SK-N-SH treated with all-trans-retinoic acid at 6 μM for 48 hours (cell line): ENCODE measurements around the gene CEP192.

Experiments
- ARNTL ChIP-seq: fragments of 450-650 bp; formaldehyde crosslinking; IDR thresholded peaks from 2 replicates; pipeline ENCODE4 v1.5.0; 2020; ENCODE audit warnings: low read depth, mild to moderate bottlenecking, moderate library complexity, borderline replicate concordance
- CSDC2 ChIP-seq: fragments of 250-450 bp; sonication (Bioruptor Pico); IDR thresholded peaks from 2 replicates; pipeline ENCODE4 v1.5.0; 2020; ENCODE audit warnings: mild to moderate bottlenecking, moderate library complexity
- OSR1 ChIP-seq: fragments of 250-450 bp; sonication (Bioruptor Pico); IDR thresholded peaks from 2 replicates; pipeline ENCODE4 v1.8.0; 2022; ENCODE audit warnings: moderate library complexity, mild to moderate bottlenecking, inconsistent platforms
- RARB ChIP-seq: fragments of 250-450 bp; sonication (Bioruptor Pico); IDR thresholded peaks from 2 replicates; pipeline ENCODE4 v1.8.0; 2021; ENCODE audit warnings: mild to moderate bottlenecking, moderate library complexity
- TOX ChIP-seq: fragments of 250-450 bp; sonication (Bioruptor Pico); IDR thresholded peaks from 2 replicates; pipeline ENCODE4 v1.8.0; 2021; ENCODE audit warnings: mild to moderate bottlenecking, moderate library complexity, borderline replicate concordance
- ZFP3 ChIP-seq: fragments of 250-450 bp; sonication (Bioruptor Pico); IDR thresholded peaks from 2 replicates; pipeline ENCODE4 v1.5.0; 2020; ENCODE audit warnings: mild to moderate bottlenecking, moderate library complexity
- ZFP30 ChIP-seq: fragments of 450-650 bp; formaldehyde crosslinking; IDR thresholded peaks from 2 replicates; pipeline ENCODE4 v1.5.0; 2022; ENCODE audit warnings: mild to moderate bottlenecking, moderate library complexity
- ZNF565 ChIP-seq: fragments of 450-650 bp; formaldehyde crosslinking; conservative IDR thresholded peaks from 2 replicates; pipeline ENCODE4 v1.5.0; 2020; ENCODE audit warnings: low read depth, mild to moderate bottlenecking, moderate library complexity
- ZNF8 ChIP-seq: fragments of 450-650 bp; formaldehyde crosslinking; IDR thresholded peaks from 2 replicates; pipeline ENCODE4 v1.5.0; 2020; ENCODE audit warnings: mild to moderate bottlenecking, moderate library complexity

DNA sequence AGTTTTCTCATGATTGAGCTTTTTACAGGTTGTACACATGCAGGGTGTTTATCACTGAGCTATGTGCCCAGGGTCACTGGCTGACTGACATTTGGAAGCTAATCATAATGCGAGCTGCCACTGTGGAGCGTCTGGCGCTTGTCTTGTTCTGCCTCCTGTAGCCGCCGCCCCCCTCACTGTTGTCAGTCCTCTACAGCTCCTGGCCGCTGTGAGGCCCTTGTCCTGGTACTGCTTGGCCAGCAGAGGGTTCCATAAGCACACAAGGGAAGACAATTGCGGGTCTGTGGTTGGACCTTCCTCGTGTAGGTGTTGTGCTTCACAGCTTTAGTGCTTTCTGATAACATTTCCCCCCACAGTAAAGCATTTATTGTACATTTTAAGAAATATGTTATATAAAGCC is 121.8 kb downstream of the CEP192 start:
- TF ChIP-seq OSR1 (no peak), TOX (no peak), RARB (CRISPR knock-in tag) (no peak), ZNF565 (CRISPR knock-in tag) (no peak), ARNTL (CRISPR knock-in tag) (no peak), ZNF8 (no peak), ZFP30 (no peak), CSDC2 (CRISPR knock-in tag) (no peak), ZFP3 (CRISPR knock-in tag) (no peak)
